Mesangial cell (primary cell): ENCODE results near the gene TMEM45B. TPM values are rescaled to one million over a fixed set of nuclear protein-coding genes. Genes with fewer than 3 reads are reported as not detected.

Experiments
- total RNA-seq: library from RNA; depleted of rRNA; stranded (reverse); fragments of >200 nt; gene quantifications from 2 replicates; pipeline ENCODE4 v1.2.3, GENCODE V29; 2015

The TMEM45B gene
- 0.16 and 0.76 TPM in 2 replicates for total RNA-seq

GRCh38 chr11:129815596-129816461 is at the start of gene TMEM45B:
TMEM45B (plus strand) TSS chr11:129815848; CDS start chr11:129852483, 36,635 bp downstream.

DNA sequence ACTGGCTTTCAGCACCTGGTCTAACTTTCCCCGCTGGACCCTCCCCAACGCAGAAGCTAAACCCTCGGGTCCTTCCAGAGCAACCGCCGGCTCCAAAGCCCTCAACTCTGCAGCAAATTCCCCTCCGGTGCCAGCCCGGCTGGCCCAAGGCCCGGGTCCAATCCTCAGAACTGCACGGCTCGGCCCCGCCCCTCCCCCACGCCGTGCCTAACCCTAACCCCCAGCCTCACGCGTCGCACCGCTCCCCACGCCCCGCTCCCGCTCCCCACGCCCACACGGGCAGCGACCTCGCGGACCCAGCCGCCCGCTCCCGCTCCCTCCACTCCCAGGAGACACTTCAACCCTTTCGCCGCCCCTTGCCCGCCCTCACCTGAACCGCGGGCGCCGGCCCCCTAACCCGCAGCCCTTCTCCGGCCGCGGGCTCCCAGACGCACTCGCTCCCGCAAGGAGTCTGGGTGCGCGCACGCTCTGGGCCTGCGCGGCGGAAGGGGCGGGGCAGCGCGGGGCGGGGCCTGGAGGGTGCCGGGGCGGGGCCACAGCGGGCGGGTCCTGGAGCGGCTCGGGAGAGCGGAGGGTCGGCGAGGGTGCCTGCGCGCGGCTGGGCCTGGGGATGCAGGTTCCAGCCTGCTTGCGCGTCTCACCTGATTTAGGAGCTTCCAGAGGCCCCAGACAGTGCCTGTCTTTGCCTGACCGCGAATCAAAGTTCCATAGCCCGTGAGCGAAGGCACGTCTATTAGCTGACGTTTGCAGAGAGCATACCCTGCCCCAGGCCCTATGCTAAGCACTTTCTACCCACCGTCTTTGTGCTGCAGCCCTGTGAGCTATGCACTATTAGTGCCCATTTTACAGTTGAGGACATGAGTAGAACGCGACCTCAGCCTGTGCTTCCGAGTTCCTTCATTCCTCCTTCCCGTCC is 79.7 kb downstream of the TMEM45B start, which contains the start of gene NFRKB:
Gene NFRKB, minus strand, starts transcription at position 453 of the 916 bp plus-strand sequence. CDS start 2,729 bp downstream, outside the sequence.

Other genes with a start within 250 kb of the TMEM45B start
- gene NFRKB, start 79.7 kb downstream of the TMEM45B start, total RNA-seq, result 19.4 and 21.3 TPM in 2 replicates
- gene PRDM10, start 187.0 kb downstream of the TMEM45B start, total RNA-seq, result 6.0 and 6.1 TPM in 2 replicates